Medulla oblongata (tissue), 1 donor: Measurements from ENCODE around the gene CRY1.
A peak's percentile ranks its signal among the peaks of the same experiment; 100 is the strongest.
"Not testable (repeated sequence)": the region's sequence is repeated elsewhere in the genome, so short reads cannot be mapped to it uniquely, and the experiment has no call there.

Experiments used
- DNase-seq: peaks from one replicate; pipeline ENCODE4 v3.0.0-alpha.2; 2015; ENCODE audit errors: extremely low spot score

Gene CRY1

DNA sequence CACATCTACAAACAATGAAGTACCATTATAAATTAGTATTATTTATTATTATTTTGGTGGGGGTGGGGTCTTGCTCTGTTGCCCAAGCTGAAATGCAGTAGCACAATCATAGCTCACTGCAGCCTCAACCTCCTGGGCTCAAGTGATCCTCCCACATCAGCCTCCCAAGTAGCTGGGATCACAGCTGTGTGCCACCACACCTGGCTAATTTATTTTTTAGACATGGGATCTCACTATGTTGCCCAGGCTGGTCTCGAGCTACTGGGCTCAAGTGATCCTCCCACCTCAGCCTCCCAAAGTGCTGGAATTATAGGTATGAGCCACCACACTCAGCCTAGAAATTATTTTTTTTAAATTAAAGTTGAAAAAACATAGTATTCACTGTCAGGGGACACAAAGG, 15.0 kb upstream of the CRY1 start:
- DNase-seq, result not testable (repeated sequence)

DNA sequence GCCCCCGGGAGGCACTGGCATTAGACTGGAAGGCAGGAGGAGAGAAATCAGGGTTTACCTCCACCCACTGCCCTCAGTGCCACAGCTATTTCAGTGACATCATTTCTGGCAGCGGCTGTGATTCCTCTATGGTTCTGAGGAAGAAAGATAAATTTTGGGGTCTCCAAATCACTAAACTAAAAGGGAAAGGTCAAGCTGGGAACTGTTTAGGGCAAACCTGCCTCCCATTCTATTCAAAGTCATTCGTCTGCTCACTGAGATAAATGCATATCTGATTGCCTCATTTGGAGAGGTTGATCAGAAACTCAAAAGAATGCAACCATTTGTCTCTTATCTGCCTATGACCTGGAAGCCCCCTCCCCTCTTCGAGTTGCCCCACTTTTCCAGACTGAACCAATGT, 14.0 kb upstream of the CRY1 start:
- no peak for DNase-seq

DNA sequence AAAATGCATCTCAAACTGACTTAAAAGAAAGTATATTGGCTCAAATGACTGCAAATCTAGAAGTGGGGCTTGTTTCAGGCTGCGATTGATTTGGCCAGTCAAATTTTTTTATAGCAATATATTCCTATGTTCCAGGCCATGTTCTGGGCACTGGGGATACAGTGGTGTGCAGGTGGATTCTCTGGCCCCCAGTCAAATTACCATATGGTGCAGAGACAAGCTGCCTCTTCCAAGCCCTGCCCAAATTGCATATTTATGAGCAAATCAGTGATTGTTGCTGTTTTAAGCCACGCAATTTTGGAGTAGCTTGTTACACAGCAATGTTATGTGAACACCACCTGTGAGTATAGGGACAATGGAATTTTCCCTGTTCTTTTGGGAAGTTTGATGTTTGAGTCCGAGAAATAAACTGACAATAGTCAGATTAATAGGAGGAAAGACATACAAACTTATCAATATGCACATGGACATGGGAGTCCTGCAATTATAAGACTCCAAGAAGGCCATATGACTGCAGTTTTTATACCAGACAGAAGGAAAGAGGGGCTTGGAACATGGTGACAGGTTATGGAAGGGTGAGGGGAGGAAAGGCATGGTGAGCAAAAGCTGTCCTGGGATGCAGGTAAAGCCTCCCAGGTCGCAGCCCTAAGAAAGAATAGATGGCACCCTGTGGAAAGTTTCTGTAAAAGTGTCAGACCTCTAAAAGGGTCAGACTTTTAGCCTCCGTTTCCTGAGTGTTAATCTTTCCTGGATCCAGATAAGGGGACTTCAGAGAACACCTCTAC, 13.1 kb upstream of the CRY1 start:
- no peak for DNase-seq

DNA sequence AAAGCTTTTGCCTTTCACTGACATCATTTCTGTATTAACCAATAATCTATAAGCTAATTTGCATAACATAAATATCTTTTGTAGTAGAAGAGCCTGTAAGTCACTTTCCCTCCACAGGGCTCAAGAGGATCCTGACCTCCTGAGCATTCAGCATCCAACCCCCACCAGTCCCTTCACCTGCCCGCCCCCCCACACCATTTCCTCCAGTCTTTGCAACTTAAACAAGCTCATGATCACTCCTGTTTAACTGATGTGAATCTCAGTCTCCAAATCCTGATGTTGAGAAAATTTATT, 12.0 kb upstream of the CRY1 start:
- DNase-seq, result no peak

DNA sequence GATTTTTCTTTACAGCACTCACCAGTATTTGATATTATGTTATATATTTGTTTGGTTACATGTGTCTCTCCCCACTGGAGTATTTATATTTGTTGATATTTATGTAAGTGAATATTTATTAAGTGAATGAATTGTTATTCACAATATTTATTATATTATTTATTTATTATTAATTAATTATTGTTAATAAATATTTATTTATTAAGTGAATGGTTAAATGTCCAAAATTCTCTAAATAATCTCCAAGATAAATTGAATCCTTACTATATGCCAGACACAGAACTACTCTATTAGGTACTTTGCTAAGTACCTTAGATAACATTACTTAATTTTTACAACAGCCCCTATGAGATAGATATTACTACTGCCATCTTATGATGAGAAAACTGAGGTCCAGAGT, 10.2 kb upstream of the CRY1 start:
- DNase-seq, result no peak

DNA sequence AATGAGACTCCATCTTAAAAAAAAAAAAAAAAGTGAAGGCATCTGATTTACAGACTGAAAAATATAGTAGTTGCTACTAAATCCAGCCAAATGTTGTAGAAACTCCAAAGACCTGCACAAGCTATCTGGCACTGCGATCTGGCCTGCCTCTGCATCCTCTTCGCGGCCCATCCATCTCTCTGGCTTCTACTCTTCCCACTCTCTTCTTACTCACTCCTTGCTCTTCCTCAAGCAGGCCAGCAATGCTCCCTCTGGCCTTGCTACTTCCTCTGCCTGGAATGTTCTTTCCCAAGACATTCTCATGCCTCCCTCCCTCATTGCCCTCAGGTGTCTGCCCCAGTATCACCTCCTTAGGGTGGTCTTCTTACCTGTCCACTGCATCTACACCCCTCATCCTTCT, 9.7 kb upstream of the CRY1 start:
- DNase-seq, result no peak

DNA sequence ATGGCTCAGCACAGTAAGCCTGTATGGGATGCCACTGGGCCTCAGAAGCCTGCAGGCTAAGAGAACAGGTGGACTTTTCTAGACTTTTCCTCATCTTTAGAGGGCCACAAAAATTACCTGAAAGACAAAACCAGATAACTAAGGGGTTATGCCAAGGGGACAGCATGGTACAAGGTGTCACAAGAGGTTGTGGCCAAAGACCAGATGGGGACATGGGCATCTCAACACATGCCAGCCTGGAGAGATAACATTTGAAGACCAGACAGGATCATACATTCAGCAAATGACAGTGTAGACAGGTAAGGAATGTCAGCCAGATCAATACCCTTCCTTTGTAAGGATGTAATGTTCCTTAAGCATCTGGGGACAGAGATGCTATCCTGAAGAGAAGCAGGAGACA, 8.9 kb upstream of the CRY1 start:
- no peak for DNase-seq

DNA sequence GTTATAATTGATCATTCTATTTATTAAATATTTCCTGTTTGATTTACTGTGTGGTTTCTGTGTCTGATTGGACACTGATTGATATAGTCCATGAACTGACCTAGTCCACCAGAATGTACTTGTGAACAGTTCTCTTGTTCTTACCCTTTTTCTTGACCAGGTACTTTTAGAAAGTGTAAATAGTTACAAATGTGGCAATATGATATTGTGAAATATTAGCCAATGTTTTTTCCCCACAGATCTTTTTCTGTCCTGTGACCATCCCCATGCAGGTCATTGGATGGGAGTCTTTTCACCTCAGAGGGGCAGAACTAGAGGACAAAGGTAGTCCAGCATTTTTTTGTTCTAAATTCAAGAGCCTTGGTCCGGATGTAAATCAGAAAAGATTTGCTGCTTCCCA, 8.3 kb upstream of the CRY1 start:
- DNase-seq, result no peak

DNA sequence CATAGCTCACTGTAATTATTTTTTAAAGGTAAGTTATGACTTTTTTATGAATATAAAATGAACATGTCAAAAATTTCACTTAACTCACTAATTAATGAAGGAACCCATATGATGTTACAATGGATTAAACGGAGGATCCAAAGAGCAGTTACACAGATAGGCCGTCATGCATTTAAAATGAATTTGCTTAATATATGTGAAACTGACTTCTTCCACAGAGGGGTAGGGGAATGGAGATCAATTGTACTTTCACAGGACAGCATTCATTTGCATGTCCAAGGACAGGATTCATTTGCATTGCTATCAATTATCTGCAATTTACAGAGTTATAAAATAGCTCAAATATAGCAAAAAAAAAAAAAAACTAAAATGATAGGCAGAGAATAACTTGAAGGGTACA, 6.6 kb upstream of the CRY1 start:
- DNase-seq, result no peak

DNA sequence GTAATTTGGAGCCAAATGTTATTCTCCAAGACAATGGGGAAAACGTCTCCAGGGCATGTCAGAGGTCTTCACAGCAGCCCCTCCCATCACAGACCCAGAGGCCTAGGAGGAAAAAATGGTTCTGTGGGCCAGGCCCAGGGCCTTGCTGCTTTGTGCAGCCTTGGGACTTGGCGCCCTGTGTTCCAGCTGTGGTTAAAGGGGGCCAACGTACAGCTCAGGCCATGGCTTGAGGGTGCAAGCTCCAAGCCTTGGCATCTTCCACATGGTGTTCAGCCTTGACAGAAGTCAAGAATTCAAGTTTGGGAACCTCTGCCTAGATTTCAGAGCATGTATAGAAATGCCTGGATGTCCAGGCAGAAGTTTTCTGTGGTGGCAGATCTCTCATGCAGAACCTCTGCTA, 3.2 kb upstream of the CRY1 start:
- DNase-seq, result no peak

DNA sequence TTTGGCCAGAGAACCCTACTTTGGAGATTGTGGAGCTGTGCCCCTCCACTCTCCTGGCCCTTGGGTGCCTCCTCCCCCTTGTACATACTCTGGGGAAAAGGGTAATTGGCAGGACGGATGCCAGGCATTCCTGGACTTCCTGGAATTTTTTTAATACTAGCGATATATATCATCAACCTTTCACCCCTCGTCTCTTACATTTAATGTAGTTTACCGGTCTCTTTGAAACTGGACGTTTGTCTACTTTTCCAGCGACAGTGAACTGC, 767 bp upstream of the CRY1 start:
- no peak for DNase-seq

DNA sequence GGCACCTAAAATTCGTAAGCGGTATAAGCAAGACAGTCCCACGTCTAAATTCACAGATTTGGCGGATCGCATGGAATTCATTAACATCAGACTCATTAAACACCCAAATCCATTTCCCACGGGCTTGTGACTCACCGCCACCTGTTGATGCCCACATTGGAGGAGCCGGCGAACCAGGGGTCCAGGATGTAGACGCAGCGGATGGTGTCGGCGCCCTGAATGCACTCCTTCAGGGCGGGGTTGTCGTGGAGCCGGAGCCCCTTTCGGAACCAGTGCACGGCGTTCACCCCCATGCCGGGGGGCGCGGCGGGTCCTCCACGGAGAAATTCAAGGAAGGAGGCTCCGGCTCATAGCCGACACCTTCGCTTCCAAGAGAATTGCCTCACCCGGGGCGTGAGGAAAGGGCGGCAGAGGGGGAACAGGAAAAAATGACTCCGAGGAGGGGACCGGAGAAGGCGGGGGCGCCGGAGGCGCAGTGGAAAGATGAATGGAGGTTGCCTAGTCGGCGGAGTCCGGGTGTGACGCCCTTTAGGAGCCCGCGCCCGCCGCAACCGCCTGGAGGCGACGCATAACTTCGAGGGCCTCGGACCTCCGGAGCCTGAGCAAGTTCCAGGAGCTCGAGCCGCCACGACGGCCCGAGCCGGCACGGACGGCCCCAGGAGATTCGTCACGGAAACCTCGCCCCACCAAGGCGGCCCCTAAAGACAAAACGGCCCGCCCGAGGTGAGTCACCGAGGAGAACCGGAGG, 506 bp downstream of the CRY1 start:
- peak; percentile 33 for DNase-seq

DNA sequence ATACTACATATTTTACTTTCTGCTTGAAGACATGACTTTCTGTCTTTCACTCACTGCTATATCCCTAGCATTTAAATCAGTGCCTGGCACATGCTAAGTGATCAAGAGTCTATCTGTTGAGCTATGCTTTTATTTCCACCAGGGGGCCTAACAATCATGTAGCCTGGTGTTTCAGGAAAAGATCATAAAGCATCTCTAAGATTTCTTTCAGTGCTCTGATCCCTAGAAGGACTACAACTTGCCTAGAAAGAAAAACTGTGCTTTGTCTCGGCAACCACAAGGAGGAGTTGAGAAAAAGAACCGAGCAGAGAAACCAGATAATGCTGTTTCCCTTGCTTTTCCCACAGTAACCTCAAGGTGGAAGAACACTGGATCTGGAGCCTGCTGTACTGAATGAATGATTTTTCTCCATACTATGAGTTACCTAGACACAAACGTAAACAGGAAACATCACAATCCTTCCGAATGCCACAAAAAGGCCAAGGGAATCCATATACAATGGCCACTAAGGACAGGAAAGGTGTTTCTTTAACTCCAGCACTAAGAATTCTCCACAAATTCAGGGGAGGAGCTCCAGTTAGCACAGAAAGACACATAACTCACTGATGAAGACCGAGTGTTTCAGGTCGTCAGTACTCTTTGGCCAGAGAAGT, 1.2 kb downstream of the CRY1 start:
- peak; percentile 87 for DNase-seq

DNA sequence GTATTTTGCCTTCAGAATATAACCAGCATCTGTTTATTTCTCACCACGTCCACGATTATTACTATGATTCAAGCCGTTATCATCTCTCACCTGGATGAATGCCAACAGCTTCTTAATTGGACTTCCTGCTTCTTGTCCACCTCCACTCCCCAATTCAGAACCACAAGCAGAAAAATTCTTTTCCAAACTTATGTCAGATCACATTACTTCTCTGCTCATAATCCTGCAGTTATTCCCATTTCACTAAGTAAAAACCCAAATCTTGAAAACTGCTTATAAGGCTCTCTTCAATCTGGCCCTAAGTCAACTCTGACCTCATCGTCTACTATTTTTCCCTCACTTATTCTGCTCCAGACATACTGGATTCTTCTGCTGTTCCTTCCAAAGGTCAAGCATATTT, 2.0 kb downstream of the CRY1 start:
- DNase-seq, result peak; percentile 21

DNA sequence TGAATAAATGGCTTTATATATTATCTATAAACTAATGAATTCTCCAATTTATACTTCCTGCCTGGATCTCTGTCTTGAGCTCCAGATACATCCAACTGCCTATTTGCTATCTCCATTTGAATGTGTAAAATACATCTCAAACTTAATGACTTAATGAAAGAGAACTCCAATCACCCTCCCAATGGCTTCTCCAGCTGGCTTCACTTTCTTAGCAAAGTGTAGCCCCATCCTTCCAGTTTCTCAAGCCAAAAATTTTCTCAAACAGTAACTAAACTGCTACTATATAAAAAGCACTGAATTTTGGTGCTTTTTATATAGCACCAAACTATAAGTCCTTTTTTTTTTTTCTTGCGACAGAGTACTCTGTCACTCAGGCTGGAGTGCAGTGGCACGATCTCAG, 2.6 kb downstream of the CRY1 start:
- DNase-seq, result no peak

DNA sequence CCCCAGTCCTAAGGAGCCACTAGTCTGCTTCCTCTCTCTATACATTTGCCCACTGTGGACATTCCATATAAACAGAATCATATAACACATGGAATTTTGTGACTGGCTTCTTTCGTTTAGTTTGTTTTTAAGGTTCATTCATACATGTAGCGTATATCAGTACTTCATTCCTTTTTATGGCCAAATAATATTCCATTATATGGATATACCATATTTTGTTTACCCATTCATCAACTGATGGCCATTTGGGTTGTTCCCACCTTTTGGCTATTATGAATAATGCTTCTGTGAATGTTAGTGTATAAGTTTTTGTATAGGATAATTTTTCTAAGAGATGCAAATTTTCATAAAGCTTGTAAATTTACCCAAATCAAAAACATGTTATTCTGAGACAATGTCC, 4.4 kb downstream of the CRY1 start:
- no peak for DNase-seq

DNA sequence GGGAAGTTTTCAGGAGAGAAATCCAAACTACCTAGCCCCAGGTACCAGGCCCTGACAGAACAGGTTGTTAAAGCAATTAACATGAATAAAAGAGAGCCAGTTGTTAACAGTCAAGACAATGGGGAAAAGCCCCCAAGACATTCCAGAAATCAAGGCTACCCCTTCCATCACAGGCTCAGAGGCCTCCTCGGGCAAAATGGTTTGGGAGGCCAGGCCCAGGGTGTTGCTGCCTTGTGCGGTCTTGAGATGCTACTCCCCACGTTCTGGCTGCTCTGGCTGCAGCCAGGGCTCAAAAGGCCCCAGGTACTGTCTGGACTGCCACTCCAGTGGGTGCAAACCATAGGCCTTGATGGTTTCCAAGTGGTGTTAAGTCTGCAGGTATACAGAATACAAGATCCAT, 7.0 kb downstream of the CRY1 start:
- no peak for DNase-seq

DNA sequence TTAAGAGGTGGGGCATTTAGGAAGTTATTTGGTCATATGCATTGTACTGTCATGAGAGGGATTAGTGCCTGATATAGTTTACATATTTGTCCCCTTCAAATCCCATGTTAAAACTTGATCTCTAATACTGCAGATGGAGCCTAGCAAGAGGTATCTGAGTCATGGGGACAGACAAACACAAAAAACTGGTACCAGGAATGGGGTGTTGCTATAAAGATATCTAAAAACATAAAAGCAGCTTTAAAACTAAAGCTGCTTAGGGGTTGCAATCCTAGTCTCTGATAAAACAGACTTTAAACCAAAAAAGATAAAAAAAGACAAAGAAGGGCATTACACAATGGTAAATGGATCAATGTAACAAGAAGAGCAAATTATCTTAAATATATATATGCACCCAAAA, 11.6 kb downstream of the CRY1 start:
- DNase-seq, result no peak

DNA sequence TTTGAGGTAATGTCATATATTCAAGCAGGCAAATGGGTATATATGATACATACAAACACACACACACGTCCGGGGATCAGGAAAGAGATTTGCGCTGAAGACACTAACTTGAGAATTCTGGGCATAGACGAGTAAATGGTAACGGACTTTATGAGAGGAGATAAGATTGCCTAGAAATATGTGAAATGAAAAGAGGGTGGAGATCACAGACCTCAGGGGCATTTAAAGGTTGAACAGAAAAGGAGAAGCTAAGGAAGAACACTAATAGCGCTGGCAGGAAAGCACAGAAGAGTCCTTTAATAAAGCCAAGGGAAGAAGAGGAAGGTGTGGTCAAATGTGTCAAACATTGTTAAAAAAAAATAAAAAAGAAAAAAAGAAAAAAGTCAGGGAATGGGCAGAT, 13.1 kb downstream of the CRY1 start:
- no peak for DNase-seq

DNA sequence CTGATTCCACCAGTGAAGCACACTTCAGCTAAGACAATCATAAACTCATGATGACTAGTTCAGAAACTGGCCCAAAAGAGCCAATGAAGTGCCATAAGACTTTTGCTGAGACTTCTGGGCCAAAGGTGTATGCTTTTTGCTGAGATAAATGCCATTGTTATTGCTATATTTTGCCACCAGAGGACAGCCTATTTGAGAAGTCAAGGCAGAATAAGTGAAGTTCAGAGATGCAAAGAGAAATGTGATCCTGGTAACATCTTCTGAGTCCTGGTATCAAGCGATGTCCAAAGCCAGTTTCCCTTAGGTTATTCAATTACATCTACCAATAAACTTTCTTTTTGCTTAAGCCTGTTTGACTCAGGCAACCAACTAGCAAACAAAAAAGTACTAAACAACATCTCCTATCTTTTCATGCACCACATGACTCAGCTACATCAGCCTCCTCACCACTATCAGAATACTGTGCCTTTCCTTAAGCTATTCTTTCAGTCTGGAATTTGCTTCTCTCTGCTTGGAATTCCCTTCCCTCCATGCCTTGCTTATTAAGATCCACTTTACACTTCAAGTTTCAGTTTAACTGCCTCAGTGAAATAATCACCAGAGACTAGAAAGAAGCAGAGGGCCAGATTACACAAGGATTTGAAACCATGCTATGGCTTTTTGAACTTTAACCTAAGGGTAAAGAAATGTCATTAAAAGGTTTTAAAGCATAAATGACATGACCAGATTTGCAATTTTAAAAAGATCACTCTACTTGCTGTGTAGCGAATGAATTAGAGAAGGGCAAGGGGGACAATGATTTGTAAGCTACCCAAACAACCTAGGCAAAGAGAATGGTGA, 14.0 kb downstream of the CRY1 start:
- DNase-seq, result no peak

DNA sequence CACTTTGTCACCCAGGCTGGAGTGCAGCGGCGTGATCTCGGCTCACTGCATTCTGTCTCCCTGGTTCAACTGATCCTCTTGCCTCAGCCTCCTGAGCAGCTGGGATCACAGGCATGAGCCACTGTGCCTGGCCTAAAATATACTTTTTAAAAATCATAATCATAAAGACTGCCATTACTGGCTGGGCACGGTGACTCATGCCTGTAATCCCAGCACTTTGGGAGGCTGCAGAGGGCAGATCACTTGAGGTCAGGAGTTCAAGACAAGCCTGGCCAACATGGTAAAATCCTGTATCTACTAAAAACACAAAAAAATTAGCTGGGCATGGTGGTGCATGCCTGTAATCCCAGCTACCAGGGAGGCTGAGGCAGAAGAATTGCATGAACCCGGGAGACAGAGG, 20.1 kb downstream of the CRY1 start:
- not testable (repeated sequence) for DNase-seq

DNA sequence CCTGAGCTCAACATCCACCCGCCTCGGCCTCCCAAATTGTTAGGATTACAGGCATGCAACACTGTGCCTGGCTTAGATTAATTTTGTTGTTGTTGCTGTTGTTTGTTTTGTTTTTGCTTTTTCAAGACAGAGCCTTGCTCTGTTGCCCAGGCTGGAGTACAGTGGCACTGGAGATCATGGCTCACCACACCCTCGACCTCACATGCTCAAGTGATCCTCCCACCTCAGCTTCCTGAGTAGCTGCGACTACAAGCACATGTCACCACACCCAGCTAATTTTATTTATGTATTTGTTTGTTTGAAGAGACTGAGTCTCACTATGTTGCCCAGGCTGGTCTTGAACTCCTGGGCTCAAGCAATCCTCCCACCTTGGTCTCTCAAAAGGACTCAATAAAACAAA, 26.7 kb downstream of the CRY1 start:
- DNase-seq, result no peak

DNA sequence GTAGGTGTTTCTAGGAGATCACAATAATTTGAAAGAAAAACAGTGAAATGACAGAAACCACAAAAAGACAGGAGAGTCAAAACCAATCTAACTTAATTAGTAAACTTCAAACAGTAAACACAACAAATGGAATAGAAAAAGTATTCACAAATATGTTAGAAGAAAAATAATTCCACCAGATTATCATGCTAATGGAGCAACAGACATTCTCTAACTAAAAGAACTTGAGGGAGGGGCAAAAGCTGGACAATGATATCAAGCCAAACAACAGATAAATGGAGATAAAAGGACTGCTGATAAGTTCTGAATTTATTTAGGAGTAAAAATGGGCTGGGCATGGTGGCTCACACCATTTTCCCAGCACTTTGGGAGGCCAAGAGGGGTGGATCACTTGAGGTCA, 28.7 kb downstream of the CRY1 start:
- DNase-seq, result no peak
